ENCODE results near the gene CHIC2.
"Not testable (repeated sequence)": the region's sequence is repeated elsewhere in the genome, so short reads cannot be mapped to it uniquely, and the experiment has no call there.

The CHIC2 gene

DNA sequence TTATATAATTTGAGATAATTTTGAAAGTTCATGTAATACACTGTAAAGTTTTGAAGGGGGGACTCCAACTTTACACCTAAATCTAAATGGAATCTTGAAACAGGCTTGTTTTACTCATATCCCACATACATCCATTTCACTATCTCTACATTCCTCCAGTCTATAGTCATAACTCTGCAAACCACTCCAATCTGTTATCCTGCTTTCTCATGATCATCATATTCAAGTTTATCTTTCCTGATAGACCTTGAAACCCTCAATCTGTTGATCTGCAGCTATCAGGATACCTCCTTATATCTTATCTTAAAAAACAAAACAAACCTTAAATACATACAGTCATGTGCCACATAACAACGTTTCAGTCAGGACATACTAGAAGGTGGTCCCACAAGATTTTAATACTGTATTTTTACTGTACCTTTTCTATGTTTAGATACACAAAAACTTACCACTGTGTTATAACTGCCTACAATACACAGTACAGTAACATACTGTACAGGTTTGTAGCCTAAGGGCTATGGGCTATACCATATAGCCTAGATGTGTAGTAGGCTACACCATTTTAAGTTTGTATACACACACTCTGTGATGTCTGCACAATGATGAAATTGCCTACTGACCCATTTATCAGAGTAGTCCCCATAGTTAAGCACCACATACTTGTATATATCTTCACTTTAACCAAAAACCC lies 14.0 kb downstream of the CHIC2 start:
- in situ Hi-C loops (cut with MboI; ENCODE audit: low pct_unique_long_range_greater_than_20kb, low sequenced_read_pairs, unreplicated experiment), result no loop called here
- TF ChIP-seq, protein P1, sequence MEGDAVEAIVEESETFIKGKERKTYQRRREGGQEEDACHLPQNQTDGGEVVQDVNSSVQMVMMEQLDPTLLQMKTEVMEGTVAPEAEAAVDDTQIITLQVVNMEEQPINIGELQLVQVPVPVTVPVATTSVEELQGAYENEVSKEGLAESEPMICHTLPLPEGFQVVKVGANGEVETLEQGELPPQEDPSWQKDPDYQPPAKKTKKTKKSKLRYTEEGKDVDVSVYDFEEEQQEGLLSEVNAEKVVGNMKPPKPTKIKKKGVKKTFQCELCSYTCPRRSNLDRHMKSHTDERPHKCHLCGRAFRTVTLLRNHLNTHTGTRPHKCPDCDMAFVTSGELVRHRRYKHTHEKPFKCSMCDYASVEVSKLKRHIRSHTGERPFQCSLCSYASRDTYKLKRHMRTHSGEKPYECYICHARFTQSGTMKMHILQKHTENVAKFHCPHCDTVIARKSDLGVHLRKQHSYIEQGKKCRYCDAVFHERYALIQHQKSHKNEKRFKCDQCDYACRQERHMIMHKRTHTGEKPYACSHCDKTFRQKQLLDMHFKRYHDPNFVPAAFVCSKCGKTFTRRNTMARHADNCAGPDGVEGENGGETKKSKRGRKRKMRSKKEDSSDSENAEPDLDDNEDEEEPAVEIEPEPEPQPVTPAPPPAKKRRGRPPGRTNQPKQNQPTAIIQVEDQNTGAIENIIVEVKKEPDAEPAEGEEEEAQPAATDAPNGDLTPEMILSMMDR (IDR thresholded peaks at IDR 0.05; ENCODE audit: extremely low read depth, insufficient read depth, missing control alignments), result no peak
- DNase-seq (ENCODE audit: low spot score), result no peak

DNA sequence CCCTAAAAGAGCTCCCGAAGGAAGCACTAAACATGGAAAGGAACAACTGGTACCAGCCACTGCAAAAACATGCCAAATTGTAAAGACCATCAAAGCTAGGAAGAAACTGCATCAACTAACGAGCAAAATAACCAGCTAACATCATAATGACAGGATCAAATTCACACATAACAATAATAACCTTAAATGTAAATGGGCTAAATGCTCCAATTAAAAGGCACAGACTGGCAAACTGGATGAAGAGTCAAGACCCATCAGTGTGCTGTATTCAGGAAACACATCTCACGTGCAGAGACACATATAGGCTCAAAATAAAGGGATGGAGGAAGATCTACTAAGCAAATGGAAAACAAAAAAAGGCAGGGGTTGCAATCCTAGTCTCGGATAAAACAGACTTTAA lies 20.8 kb downstream of the CHIC2 start:
- DNase-seq (ENCODE audit: low spot score); in situ Hi-C loops (cut with MboI; ENCODE audit: low pct_unique_long_range_greater_than_20kb, low sequenced_read_pairs, unreplicated experiment): not testable (repeated sequence)

DNA sequence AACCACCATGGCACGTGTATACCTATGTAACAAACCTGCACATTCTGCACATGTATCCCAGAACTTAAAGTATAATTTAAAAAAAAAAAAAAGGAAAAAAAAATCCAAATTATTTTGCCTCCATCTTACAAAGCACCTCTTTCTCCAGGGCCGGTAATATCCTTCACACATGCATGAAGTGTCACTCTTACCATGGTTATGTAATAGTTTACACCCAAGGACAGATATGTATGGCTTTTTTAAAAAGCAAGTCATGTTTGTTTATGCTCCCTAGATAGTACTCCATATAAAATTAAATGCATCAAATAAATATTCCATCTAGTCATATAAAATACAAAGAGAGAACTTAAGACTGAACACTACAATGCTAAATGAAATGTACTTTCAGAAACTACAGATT lies 22.5 kb downstream of the CHIC2 start:
- no peak for DNase-seq (ENCODE audit: low spot score)
- TF ChIP-seq, protein P1 (IDR thresholded peaks at IDR 0.05; ENCODE audit: extremely low read depth, insufficient read depth, missing control alignments), result no peak
- in situ Hi-C loops (cut with MboI; ENCODE audit: low pct_unique_long_range_greater_than_20kb, low sequenced_read_pairs, unreplicated experiment), result no loop called here

DNA sequence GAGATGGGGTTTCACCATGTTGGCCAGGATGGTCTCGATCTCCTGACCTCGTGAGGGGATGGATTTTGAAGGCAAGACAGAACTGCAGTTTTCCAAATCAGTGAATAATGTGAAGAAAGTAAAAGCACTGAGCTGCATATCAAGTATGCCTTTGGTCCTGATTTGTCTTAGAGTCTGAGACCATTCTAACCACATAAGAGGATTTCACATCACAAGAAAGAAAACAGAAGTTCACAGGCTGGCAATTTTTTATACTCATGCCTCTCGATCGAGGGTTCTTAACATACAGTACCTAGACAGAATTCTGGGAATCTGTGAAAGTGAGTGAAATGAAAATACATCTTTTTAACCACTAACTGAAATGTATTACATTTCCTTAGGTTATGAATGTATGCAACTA lies 23.3 kb downstream of the CHIC2 start:
- in situ Hi-C loops (cut with MboI; ENCODE audit: low pct_unique_long_range_greater_than_20kb, low sequenced_read_pairs, unreplicated experiment), result no loop called here
- DNase-seq (ENCODE audit: low spot score), result no peak

DNA sequence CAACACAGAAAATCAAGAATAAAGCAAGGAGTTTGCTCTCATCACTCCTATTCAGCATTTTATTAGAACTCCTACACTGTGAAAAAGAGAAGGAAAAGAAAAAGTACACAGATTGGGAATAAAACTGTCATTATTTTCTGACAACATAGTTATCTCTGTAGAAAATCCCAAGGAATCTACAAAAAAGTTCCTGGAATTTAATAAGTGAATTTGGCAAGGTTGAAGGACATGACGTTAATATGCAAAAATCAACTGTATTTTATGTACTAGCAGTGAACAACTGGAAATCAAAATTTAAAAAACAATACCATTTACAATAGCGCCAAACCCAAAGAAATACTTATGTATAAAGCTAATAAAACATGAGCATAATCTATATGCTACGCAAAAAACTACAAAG lies 26.3 kb downstream of the CHIC2 start:
- DNase-seq (ENCODE audit: low spot score), result no peak
- in situ Hi-C loops (cut with MboI; ENCODE audit: low pct_unique_long_range_greater_than_20kb, low sequenced_read_pairs, unreplicated experiment), result no loop called here
- TF ChIP-seq, protein P1 (IDR thresholded peaks at IDR 0.05; ENCODE audit: extremely low read depth, insufficient read depth, missing control alignments), result no peak

More for the DNA sequence above, 23.3 kb downstream of the CHIC2 start:
- TF ChIP-seq, protein P1 (IDR thresholded peaks at IDR 0.05; ENCODE audit: extremely low read depth, insufficient read depth, missing control alignments), result no peak

DNA sequence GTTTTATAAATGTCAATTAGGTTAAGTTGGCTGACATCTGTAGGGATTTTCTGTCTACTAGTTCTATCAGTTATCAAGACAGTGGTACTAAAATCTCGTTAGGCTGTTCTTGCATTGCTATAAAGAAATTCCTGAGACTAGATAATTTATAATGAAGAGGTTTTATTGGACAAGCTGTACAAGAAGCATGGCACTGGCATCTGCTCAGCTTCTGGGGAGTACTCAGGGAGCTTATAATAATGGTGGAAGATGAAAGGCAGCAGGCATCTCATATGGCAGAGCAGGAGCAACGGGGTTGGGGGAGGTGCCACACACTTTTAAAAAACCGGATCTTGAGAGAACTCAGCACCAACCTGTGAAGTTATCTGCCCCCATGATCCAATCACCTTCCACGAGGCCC lies 28.2 kb downstream of the CHIC2 start:
- TF ChIP-seq, protein P1 (IDR thresholded peaks at IDR 0.05; ENCODE audit: extremely low read depth, insufficient read depth, missing control alignments), result no peak
- in situ Hi-C loops (cut with MboI; ENCODE audit: low pct_unique_long_range_greater_than_20kb, low sequenced_read_pairs, unreplicated experiment), result no loop called here
- no peak for DNase-seq (ENCODE audit: low spot score)

DNA sequence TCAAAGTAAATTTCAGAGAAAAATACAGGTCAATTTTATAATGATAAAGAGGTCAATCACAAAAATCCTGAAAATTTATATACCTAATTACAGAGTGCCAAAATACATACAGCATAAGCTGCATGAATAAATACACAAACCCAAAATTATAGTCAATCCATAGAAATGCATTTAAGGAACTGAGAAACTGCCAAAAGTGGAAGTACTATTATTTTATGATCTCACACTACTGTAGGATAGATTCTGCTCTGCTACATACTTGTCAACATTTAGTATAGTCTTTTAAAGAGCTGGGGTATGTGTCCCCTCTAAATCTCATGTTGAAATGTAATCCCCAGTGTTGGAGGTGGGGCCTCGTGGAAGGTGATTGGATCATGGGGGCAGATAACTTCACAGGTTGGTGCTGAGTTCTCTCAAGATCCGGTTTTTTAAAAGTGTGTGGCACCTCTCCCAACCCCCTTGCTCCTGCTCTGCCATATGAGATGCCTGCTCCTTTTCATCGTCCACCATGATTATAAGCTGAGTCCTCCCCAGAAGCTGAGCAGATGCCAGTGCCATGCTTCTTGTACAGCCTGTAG lies 31.8 kb downstream of the CHIC2 start:
- in situ Hi-C loops (cut with MboI; ENCODE audit: low pct_unique_long_range_greater_than_20kb, low sequenced_read_pairs, unreplicated experiment), result no loop called here
- no peak for DNase-seq (ENCODE audit: low spot score)
- TF ChIP-seq, protein P1 (IDR thresholded peaks at IDR 0.05; ENCODE audit: extremely low read depth, insufficient read depth, missing control alignments), result no peak
